SK-N-SH (cell line): ENCODE data around the gene CDIP1.

Experiments
- CTCF ChIP-seq: fragments of 200-600 bp; sonication (generic); IDR thresholded peaks from 2 replicates; pipeline ENCODE4 v1.6.1; 2017; ENCODE audit warnings: antibody characterized with exemption, mild to moderate bottlenecking, moderate library complexity
- ELF1 ChIP-seq: IDR thresholded peaks from 2 replicates; pipeline ENCODE4 v1.4.0; 2012
- EZH2phosphoT487 ChIP-seq: fragments of 200-600 bp; sonication (generic); IDR thresholded peaks from 2 replicates; pipeline ENCODE4 v1.6.1; 2017; ENCODE audit warnings: low read depth, mixed run types, mild to moderate bottlenecking, antibody characterized with exemption, moderate library complexity, borderline replicate concordance
- POLR2AphosphoS5 ChIP-seq: IDR thresholded peaks from 2 replicates; pipeline ENCODE4 v1.6.1; 2012; ENCODE audit warnings: low read depth, low read length
- RAD21 ChIP-seq: IDR thresholded peaks from 2 replicates; pipeline ENCODE4 v1.6.1; 2012; ENCODE audit warnings: mild to moderate bottlenecking, low read length
- RFX5 ChIP-seq: IDR thresholded peaks from 2 replicates; pipeline ENCODE4 v1.6.1; 2012; ENCODE audit warnings: mild to moderate bottlenecking, improper control_type of control experiment, low read length
- SIN3A ChIP-seq: IDR thresholded peaks from 2 replicates; pipeline ENCODE4 v1.6.1; 2012; ENCODE audit warnings: low read depth, mild to moderate bottlenecking, low read length, moderate library complexity, borderline replicate concordance
- TAF1 ChIP-seq: IDR thresholded peaks from 2 replicates; pipeline ENCODE4 v1.6.1; 2012; ENCODE audit warnings: low read depth, mild to moderate bottlenecking, low read length, moderate library complexity, borderline replicate concordance
- TF ChIP-seq, protein P1 (sequence below): IDR thresholded peaks from 2 replicates; pipeline ENCODE4 v1.4.0; 2012; ENCODE audit warnings: low read depth
- TF ChIP-seq, protein P2 (sequence below): IDR thresholded peaks from 2 replicates; pipeline ENCODE4 v1.6.1; 2012; ENCODE audit warnings: mild to moderate bottlenecking, low read depth, low read length, moderate library complexity

DNA sequence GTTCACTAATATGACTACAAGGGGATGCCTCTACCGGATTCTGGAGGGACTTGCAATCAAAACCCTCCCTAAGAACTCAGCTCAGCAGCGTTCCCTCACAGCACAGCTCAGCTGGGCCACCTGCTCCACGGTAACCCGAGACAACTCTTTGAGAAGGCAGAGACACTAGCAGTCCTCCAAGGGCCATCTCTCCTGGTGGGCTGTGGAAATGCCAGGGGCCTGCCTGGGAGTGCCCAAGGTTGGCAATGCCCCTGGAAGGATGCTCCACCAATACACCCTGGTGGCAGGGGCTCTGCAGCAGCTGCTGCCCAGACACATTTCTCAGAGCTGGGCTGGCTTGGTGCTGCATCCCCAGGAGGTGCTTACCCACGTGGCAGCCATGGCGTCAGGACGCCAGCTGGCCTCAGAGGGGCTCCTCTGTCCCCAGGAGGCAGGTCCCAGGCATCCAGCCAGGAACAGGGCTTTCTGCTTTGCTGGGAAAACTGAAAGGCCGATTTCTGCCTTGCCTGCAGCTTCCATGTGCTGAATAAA, 16.5 kb downstream of the CDIP1 start:
- TF ChIP-seq EZH2phosphoT487 (no peak), TAF1 (no peak), CTCF (no peak), SIN3A (no peak), RAD21 (no peak), RFX5 (no peak), POLR2AphosphoS5 (no peak), ELF1 (no peak)
- TF ChIP-seq, protein P1, sequence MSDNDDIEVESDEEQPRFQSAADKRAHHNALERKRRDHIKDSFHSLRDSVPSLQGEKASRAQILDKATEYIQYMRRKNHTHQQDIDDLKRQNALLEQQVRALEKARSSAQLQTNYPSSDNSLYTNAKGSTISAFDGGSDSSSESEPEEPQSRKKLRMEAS: no peak
- TF ChIP-seq, protein P2, sequence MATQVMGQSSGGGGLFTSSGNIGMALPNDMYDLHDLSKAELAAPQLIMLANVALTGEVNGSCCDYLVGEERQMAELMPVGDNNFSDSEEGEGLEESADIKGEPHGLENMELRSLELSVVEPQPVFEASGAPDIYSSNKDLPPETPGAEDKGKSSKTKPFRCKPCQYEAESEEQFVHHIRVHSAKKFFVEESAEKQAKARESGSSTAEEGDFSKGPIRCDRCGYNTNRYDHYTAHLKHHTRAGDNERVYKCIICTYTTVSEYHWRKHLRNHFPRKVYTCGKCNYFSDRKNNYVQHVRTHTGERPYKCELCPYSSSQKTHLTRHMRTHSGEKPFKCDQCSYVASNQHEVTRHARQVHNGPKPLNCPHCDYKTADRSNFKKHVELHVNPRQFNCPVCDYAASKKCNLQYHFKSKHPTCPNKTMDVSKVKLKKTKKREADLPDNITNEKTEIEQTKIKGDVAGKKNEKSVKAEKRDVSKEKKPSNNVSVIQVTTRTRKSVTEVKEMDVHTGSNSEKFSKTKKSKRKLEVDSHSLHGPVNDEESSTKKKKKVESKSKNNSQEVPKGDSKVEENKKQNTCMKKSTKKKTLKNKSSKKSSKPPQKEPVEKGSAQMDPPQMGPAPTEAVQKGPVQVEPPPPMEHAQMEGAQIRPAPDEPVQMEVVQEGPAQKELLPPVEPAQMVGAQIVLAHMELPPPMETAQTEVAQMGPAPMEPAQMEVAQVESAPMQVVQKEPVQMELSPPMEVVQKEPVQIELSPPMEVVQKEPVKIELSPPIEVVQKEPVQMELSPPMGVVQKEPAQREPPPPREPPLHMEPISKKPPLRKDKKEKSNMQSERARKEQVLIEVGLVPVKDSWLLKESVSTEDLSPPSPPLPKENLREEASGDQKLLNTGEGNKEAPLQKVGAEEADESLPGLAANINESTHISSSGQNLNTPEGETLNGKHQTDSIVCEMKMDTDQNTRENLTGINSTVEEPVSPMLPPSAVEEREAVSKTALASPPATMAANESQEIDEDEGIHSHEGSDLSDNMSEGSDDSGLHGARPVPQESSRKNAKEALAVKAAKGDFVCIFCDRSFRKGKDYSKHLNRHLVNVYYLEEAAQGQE: no peak
